GM18526 (cell line): ENCODE measurements around the gene FOXN3.

ENCODE experiments used
- POLR2A ChIP-seq: IDR thresholded peaks from 3 replicates; pipeline ENCODE4 v1.6.1; 2011; ENCODE audit not compliant: insufficient read length; ENCODE audit errors: extremely low read depth

Gene FOXN3

GRCh38 chr14:89249972-89250654 is 166.9 kb downstream of the FOXN3 start:
- TF ChIP-seq POLR2A: no peak

- no peak for TF ChIP-seq POLR2A
Measured at GRCh38 chr14:89249065-89249695, 167.9 kb downstream of the FOXN3 start.

- no peak for TF ChIP-seq POLR2A
Measured at GRCh38 chr14:89248411-89249064, 168.5 kb downstream of the FOXN3 start.

GRCh38 chr14:89247457-89248122 is 169.4 kb downstream of the FOXN3 start:
- no peak for TF ChIP-seq POLR2A

GRCh38 chr14:89246290-89246689 is 170.7 kb downstream of the FOXN3 start:
- no peak for TF ChIP-seq POLR2A

- no peak for TF ChIP-seq POLR2A
Measured at GRCh38 chr14:89245802-89246201, 171.2 kb downstream of the FOXN3 start.

GRCh38 chr14:89244720-89245119 is 172.3 kb downstream of the FOXN3 start:
- no peak for TF ChIP-seq POLR2A

- TF ChIP-seq POLR2A: no peak
Measured at GRCh38 chr14:89243741-89244140, 173.3 kb downstream of the FOXN3 start.

GRCh38 chr14:89243286-89243685 is 173.7 kb downstream of the FOXN3 start:
- no peak for TF ChIP-seq POLR2A

GRCh38 chr14:89242652-89243279 is 174.3 kb downstream of the FOXN3 start:
- no peak for TF ChIP-seq POLR2A

GRCh38 chr14:89241934-89242651 is 174.9 kb downstream of the FOXN3 start:
- TF ChIP-seq POLR2A: no peak

GRCh38 chr14:89241257-89241656 is 175.8 kb downstream of the FOXN3 start:
- no peak for TF ChIP-seq POLR2A

- no peak for TF ChIP-seq POLR2A
Measured at GRCh38 chr14:89240414-89240813, 176.6 kb downstream of the FOXN3 start.

GRCh38 chr14:89239023-89239422 is 178.0 kb downstream of the FOXN3 start:
- no peak for TF ChIP-seq POLR2A
